ENCODE measurements around the gene IDS. TPM values are rescaled to one million over a fixed set of nuclear protein-coding genes. Genes with fewer than 3 reads are reported as not detected.

The IDS gene
- total RNA-seq, 2 donors from 2014 or later: 23.9 to 32.5 TPM

GRCh38 chrX:149458586-149458985 is 46.5 kb downstream of the IDS start:
- no peaks in the 10 kb centered on the region for H3K36me3 ChIP-seq
- intact Hi-C loops (cut with DNase I): no loop called here
- no peak overlapping the region for H3K9ac ChIP-seq (ENCODE audit: low read depth in 2 of 2, low read length in 2 of 2)
- no peak overlapping the region for H3K27ac ChIP-seq
- H3K4me3 ChIP-seq: no peak overlapping the region
- TF ChIP-seq, protein P1, sequence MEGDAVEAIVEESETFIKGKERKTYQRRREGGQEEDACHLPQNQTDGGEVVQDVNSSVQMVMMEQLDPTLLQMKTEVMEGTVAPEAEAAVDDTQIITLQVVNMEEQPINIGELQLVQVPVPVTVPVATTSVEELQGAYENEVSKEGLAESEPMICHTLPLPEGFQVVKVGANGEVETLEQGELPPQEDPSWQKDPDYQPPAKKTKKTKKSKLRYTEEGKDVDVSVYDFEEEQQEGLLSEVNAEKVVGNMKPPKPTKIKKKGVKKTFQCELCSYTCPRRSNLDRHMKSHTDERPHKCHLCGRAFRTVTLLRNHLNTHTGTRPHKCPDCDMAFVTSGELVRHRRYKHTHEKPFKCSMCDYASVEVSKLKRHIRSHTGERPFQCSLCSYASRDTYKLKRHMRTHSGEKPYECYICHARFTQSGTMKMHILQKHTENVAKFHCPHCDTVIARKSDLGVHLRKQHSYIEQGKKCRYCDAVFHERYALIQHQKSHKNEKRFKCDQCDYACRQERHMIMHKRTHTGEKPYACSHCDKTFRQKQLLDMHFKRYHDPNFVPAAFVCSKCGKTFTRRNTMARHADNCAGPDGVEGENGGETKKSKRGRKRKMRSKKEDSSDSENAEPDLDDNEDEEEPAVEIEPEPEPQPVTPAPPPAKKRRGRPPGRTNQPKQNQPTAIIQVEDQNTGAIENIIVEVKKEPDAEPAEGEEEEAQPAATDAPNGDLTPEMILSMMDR (IDR thresholded peaks at IDR 0.05): no peak
- no peaks in the 10 kb centered on the region for H3K27me3 ChIP-seq
- no peak for DNase-seq
- H3K4me1 ChIP-seq: no peaks in the 10 kb centered on the region
- H3K9me3 ChIP-seq: no peaks in the 10 kb centered on the region

- Histone ChIP-seq H3K4me1 (no peaks in the 10 kb centered on the region), H3K4me3 (no peak overlapping the region), H3K9ac (ENCODE audit: low read depth in 2 of 2, low read length in 2 of 2) (no peak overlapping the region), H3K27ac (no peak overlapping the region), H3K9me3 (no peaks in the 10 kb centered on the region), H3K27me3 (no peaks in the 10 kb centered on the region), H3K36me3 (no peaks in the 10 kb centered on the region)
- intact Hi-C loops (cut with DNase I): no loop called here
- no peak for DNase-seq
- TF ChIP-seq, protein P1 (IDR thresholded peaks at IDR 0.05): no peak
Measured at GRCh38 chrX:149456476-149457245, 48.4 kb downstream of the IDS start.

DNA sequence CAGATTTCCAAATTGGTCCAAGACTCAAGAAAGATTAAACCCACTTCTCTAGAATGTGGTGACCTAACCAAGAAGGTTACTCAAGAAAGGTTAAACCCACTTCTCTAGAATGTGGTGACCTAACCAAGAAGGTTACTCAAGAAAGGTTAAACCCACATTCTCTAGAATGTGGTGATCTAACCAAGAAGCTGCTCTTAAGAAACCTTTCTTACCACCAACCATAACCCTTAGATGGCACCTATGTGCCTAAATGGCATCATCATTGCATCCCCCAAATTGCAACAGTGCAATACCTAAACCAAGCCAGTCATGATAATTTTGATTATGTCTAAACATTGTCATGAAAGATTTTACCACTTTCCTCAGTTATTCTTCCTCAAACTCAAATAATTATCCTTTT is 49.2 kb downstream of the IDS start:
- intact Hi-C loops (cut with DNase I): no loop called here
- no peaks in the 10 kb centered on the region for H3K4me1 ChIP-seq
- no peaks in the 10 kb centered on the region for H3K27me3 ChIP-seq
- no peaks in the 10 kb centered on the region for H3K36me3 ChIP-seq
- TF ChIP-seq, protein P1 (IDR thresholded peaks at IDR 0.05): no peak
- no peaks in the 10 kb centered on the region for H3K9me3 ChIP-seq
- no peak overlapping the region for H3K9ac ChIP-seq (ENCODE audit: low read depth in 2 of 2, low read length in 2 of 2)
- no peak overlapping the region for H3K27ac ChIP-seq
- no peak overlapping the region for H3K4me3 ChIP-seq
- no peak for DNase-seq

GRCh38 chrX:149453906-149454822 is 50.9 kb downstream of the IDS start:
- Histone ChIP-seq H3K9me3 (no peaks in the 10 kb centered on the region), H3K9ac (ENCODE audit: low read depth in 2 of 2, low read length in 2 of 2) (no peak overlapping the region), H3K36me3 (no peaks in the 10 kb centered on the region), H3K27ac (no peak overlapping the region), H3K27me3 (no peaks in the 10 kb centered on the region), H3K4me1 (no peaks in the 10 kb centered on the region), H3K4me3 (no peak overlapping the region)
- intact Hi-C loops (cut with DNase I): no loop called here
- no peak for DNase-seq
- TF ChIP-seq, protein P1 (IDR thresholded peaks at IDR 0.05): no peak

- TF ChIP-seq, protein P1 (IDR thresholded peaks at IDR 0.05): no peak
- Histone ChIP-seq H3K9me3 (no peaks in the 10 kb centered on the region), H3K27ac (no peak overlapping the region), H3K9ac (ENCODE audit: low read depth in 2 of 2, low read length in 2 of 2) (no peak overlapping the region), H3K4me3 (no peak overlapping the region), H3K36me3 (no peaks in the 10 kb centered on the region), H3K27me3 (no peaks in the 10 kb centered on the region), H3K4me1 (no peaks in the 10 kb centered on the region)
- DNase-seq: no peak
- intact Hi-C loops (cut with DNase I): no loop called here
Measured at GRCh38 chrX:149453030-149453429, 52.1 kb downstream of the IDS start.

All from colonic mucosa (tissue), 4 donors.